ENCODE results near the gene ZSWIM4.

DNA sequence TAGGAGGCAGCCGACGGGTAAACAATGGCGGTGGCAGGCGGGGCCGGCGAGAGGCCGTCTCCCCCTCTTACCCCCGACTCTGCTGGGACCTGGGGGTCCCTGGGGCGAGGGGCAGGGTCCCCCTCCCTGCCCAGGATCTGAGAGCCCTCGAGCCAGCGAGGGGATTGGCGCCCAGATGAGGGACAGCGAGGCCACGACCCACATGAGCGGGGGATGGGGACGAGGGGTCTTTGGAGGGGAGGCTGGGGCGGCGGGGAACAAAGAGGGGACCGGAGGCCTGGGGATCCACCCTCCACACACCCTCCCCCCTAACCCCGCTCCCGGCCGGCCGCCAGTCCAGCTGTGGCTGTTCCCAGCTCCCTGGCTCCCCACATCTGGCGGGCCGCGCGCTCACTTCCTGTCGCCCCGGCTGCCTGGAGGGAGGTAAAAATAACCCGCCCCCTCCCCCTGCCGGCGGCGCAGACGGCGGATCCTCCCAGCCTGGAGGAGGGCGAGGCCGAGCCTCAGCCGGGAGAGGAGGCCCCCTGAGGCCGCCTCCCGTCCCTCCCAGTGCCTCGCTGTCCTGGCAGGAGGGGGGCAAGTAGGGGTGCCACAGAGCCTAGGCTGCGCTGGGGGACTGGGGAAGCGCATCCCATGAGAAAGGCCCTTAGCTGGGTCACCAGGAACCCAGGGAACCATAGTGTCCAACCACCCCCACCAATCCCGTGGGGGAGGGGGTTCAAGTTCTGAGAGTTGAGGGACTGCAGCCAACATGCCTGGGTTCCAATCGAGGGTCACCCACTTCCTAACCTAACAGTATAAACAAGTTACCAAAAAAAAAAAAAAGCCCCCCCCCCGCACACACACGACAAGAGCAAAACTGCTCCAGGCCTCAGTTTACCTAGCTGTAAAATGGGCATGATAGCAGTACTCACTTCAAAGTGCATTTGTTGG, 52.4 kb downstream of the ZSWIM4 start:
- 0 out of 2 replicates have a peak, but pooled peaks have one; percentile 33 for TF ChIP-seq TAF1 (IDR thresholded peaks at IDR 0.05; ENCODE audit: borderline replicate concordance, insufficient read depth, low read length)
- TF ChIP-seq POLR2AphosphoS5 (IDR thresholded peaks at IDR 0.05; ENCODE audit: low read depth, low read length), result peak; percentile 45; the same call in 1 of the 2 replicates
- 0 out of 2 replicates have a peak, but pooled peaks have one; percentile 63 for TF ChIP-seq SIN3A (IDR thresholded peaks at IDR 0.05; ENCODE audit: borderline replicate concordance, insufficient read depth, low read length)
